Activated CD4-positive, alpha-beta T cell treated with anti-CD3 and anti-CD28 coated beads, Interleukin-2, amount 10 ng/mL, durations not matched to agents 24 days and 14 days (primary cell): ENCODE results near the gene TRAF3. TPM values are rescaled to one million over a fixed set of nuclear protein-coding genes. Genes with fewer than 3 reads are reported as not detected.
"Not testable (repeated sequence)": the region's sequence is repeated elsewhere in the genome, so short reads cannot be mapped to it uniquely, and the experiment has no call there.

Experiments used
- DNase-seq: peaks from one replicate; pipeline ENCODE4 v3.0.0; 2022
- H3K27ac Mint-ChIP-seq: one replicate; pipeline ENCODE4 v1.8.0; 2022; ENCODE audit warnings: mild to moderate bottlenecking, mixed read lengths
- H3K27me3 Mint-ChIP-seq: one replicate; pipeline ENCODE4 v1.8.0; 2022; ENCODE audit warnings: mixed read lengths
- H3K36me3 Mint-ChIP-seq: one replicate; pipeline ENCODE4 v1.8.0; 2022; ENCODE audit warnings: low read depth, mild to moderate bottlenecking, mixed read lengths
- H3K4me1 Mint-ChIP-seq: one replicate; pipeline ENCODE4 v1.8.0; 2021; ENCODE audit warnings: mixed read lengths
- H3K4me3 Mint-ChIP-seq: one replicate; pipeline ENCODE4 v1.8.0; 2022; ENCODE audit warnings: mild to moderate bottlenecking, moderate library complexity, mixed read lengths
- H3K9me3 Mint-ChIP-seq: one replicate; pipeline ENCODE4 v1.8.0; 2021; ENCODE audit warnings: mixed read lengths
- intact Hi-C: fragments of 100-400 bp; cut with micrococcal nuclease; formaldehyde crosslinking; loops from one replicate; pipeline ENCODE4 v1.15.1; 2023
- total RNA-seq: library from RNA; stranded (reverse); gene quantifications from 2 replicates; pipeline ENCODE4 v1.2.3, GENCODE V29; 2022

The TRAF3 gene
- total RNA-seq, 1 donor from 2014 or later, result 68.8 TPM

DNA sequence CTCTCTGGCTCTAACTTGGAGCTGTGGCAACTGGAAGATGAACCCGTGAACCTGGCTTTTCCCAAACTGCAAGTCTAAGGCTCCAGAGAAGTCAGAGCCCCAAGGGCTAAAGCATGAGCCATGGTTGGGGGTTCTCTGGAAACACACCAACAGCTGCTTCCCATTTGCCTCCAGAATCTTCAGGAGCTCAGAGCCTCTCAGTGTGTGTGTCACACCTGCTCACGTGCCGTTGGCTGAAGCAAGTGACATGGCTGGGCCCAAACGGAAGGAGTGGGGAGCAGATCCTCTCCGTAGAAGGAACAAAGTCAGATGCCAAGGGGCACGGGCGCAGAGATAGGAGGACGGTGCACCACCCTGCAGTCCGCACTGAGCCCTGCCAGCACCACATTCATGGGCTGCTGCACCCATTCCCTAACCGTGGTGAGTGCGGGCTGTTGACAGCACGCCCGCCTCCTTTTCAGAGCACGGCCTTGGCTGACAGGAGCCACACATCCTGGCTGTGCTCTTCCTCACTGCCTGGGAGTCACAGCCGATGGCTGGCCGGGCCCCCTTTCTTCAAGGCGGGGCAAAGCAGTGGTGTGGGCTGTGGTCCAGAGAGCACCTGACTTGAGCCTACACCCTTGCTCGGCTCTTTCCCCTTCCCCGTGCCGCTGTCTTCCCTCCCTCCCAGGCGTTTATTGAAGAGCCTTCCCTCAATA lies 16.6 kb upstream of the TRAF3 start:
- Mint-ChIP-seq H3K4me1 (no peaks in the 10 kb centered on the region), H3K27ac (no peak overlapping the region), H3K4me3 (no peak overlapping the region), H3K27me3 (peaks cover 1% of the 10 kb centered on the region), H3K9me3 (no peaks in the 10 kb centered on the region), H3K36me3 (no peaks in the 10 kb centered on the region)
- intact Hi-C loops, result no loop called here
- no peak for DNase-seq

DNA sequence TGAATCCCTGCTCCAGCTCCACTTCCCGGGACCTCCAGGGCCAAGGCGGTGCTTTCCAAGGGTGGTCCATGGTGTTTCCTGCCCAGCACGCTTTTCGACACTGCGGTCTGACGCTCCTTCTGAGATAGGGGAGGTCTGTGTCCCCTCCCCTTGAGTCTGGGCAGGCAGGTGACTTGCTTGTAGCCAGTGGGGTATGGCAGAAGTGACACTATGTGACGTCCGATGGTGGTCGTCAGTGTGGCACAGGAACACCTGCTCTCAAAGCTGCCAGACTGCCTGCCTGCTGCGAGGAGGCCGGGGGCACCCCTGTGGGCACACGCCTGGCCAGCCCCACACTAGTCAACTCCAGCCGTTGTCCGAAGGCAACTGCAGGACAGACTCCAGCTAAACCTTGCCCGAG lies 16.0 kb upstream of the TRAF3 start:
- peaks cover 1% of the 10 kb centered on the region for H3K27me3 Mint-ChIP-seq
- DNase-seq, result no peak
- no peak overlapping the region for H3K4me3 Mint-ChIP-seq
- intact Hi-C loops, result no loop called here
- no peaks in the 10 kb centered on the region for H3K36me3 Mint-ChIP-seq
- no peaks in the 10 kb centered on the region for H3K9me3 Mint-ChIP-seq
- no peaks in the 10 kb centered on the region for H3K4me1 Mint-ChIP-seq
- no peak overlapping the region for H3K27ac Mint-ChIP-seq

DNA sequence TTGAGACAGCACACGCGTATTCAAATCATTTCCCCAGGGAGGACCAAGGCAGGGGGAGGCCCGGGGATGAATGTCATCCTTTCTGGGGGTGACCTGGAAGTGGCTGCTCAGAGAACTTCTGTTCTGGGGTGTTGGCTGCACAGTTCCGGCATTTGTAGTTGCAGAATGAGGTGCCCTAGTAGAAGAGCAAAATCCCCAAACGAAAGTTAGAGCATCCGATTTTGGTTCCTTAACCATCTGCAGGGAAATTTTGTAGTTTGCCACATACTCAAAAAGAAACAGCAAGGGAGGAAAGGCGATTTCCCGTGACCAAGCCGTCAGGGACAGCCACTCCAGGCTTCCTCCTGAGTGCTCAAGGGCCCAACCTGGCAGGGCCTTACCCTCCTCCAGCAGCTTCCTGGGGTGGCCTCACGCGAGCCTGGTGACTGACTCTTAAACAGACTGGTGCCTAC lies 13.0 kb upstream of the TRAF3 start:
- H3K4me3 Mint-ChIP-seq, result no peak overlapping the region

DNA sequence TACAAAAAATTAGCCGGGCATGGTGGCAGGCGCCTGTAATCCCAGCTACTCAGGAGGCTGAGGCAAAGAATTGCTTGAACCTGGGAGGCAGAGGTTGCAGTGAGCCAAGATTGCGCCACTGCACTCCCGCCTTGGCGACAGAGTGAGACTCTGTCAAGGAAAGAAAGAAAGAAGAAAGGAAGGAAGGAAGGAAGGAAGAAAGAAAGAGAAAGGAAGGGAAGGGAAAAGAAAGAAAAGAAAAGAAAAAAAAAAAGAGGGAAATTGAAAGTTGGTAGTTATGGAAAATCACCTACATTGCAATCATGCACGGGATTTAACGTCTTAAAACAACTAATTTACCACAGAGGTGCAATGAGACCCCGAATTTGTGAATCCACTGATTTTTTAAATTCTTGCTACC lies 11.5 kb upstream of the TRAF3 start:
- H3K4me3 Mint-ChIP-seq, H3K9me3 Mint-ChIP-seq, H3K36me3 Mint-ChIP-seq, DNase-seq, H3K27me3 Mint-ChIP-seq, H3K4me1 Mint-ChIP-seq, H3K27ac Mint-ChIP-seq, intact Hi-C loops: not testable (repeated sequence)

More for the DNA sequence above, 13.0 kb upstream of the TRAF3 start:
- intact Hi-C loops, result no loop called here
- H3K4me1 Mint-ChIP-seq, result peaks cover 4% of the 10 kb centered on the region
- no peak for DNase-seq
- no peak overlapping the region for H3K27ac Mint-ChIP-seq
- H3K36me3 Mint-ChIP-seq, result no peaks in the 10 kb centered on the region
- no peaks in the 10 kb centered on the region for H3K9me3 Mint-ChIP-seq
- peaks cover 1% of the 10 kb centered on the region for H3K27me3 Mint-ChIP-seq

DNA sequence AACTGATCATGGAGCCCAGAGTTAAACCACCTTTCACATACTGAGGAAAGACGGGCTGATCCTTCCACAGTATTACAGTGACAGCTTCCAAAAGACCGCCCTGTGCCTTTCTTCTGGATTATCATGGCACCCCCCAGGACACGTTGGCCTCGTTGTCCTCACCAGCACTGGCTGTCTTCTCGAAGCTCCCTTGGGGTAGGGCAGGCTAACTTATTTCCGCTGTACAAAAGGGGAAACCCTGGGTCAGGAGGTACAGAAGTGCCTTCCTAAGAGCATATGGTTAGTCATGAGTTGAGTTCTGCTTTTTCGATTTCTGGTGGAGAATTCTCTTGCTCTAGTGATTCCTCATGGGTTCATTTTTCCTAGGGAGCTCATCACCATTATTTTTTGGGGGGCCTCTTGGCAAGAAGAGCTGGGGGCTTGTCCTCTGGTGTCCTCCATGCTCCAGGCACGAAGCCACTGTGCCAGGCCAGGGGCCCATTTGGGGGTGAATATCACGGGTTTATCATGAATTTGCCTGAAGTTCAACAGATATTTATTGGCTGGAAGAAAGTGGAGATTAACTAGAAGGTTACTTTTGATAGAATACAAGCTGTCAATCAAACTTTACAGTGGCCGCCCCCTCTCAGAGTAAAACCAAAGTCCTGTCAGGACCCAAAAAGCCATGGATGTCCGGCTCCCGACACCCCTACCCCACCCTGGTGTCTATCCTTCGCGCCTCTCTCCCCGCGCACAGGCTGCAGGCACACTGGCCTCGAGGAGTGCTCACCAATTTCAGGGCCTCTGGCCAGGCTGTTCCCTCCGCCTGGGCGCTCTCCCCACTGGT lies 8.8 kb upstream of the TRAF3 start:
- Mint-ChIP-seq H3K27ac (peak overlapping the region; percentile 0), H3K9me3 (no peaks in the 10 kb centered on the region), H3K27me3 (no peaks in the 10 kb centered on the region), H3K4me3 (no peak overlapping the region), H3K4me1 (peaks cover 8% of the 10 kb centered on the region), H3K36me3 (no peaks in the 10 kb centered on the region)
- peak; percentile 69 for DNase-seq
- intact Hi-C loops, result no loop called here

DNA sequence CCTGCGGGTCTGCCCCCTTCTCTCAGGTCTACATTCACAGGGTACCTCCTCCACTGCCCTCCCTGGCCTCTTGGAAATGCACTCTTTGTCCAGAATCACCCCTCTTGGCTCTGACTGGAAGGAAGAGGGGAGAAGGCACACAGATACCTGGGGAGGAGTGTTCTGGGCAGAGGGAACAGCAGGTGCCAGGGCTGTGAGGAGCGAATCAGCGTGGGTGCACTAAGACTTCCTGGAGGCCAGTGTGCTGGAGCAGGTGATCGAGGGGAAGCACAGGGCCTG lies 8.3 kb upstream of the TRAF3 start:
- intact Hi-C loops, result no loop called here
- Mint-ChIP-seq H3K4me1 (peaks cover 8% of the 10 kb centered on the region), H3K27ac (no peak overlapping the region), H3K36me3 (no peaks in the 10 kb centered on the region), H3K27me3 (no peaks in the 10 kb centered on the region), H3K9me3 (no peaks in the 10 kb centered on the region), H3K4me3 (no peak overlapping the region)
- DNase-seq, result no peak

DNA sequence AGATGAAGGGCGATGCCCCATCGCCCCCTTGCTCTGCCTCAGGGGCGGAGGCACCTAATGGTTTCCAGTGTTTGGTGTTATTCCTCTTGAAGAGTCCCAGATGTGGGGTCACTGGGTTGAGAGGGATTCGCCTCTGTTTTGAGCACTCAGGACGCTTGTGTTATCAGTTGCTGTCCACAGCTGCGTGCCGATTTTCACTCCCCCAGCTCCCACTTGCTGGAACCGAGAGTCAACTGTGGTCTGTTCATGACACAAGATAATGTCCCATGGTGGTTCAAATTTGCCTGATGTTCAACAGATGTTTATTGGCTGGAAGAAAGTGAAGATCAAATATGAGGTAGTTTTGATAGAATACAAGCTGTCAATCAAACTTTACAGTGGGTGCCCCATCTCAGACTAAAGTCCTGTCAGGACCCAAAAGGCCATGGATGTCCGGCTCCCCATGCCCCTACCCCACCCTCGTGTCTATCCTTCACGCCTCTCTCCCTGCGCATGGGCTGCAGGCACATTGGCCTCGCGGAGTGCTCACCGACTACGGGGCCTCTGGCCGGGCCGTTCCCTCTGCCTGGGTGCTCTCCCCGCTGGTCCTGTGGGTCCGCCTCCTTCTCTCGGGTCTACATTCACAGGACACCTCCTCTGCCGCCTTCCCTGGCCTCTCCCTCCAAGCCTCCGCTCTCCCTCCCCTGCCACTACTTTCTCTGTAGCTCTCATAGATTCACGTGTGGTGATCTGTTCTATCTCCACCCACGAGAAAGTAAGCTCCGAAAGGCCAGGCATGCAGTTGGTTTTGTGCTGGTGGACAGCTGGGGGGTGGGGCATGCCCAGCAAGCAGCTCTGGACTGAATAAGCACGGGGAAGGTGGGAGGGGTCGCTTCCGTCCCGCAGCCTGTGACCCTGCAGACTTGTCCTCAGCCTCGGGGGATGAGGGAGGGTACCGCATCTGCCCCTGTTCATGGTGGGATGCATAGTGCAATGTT lies 6.8 kb upstream of the TRAF3 start:
- Mint-ChIP-seq H3K27ac (no peak overlapping the region), H3K27me3 (no peaks in the 10 kb centered on the region), H3K9me3 (no peaks in the 10 kb centered on the region), H3K36me3 (no peaks in the 10 kb centered on the region), H3K4me1 (peaks cover 14% of the 10 kb centered on the region), H3K4me3 (no peak overlapping the region)
- no peak for DNase-seq
- intact Hi-C loops, result no loop called here

DNA sequence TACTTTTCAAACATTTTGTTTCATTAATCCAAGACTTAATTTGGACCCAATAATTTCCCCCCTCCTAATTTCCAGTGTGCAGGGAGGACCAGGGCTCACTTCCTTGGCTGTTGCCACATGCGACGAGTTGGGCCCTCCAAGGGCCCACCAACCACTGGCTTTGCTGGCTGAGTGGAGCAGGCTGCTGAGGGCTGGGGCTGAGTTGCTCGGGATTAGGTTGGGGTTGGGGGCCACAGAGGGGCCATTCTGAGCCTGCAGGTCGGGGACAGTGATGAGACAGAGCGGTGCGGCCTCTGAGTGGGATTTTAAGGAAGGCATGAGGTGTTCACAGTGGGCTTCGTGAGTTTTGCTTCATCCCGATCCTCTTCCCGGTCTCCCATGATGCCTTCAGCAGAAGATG lies 6.1 kb upstream of the TRAF3 start:
- H3K9me3 Mint-ChIP-seq, result no peaks in the 10 kb centered on the region
- no peaks in the 10 kb centered on the region for H3K27me3 Mint-ChIP-seq
- intact Hi-C loops, result no loop called here
- H3K4me3 Mint-ChIP-seq, result no peak overlapping the region
- no peak for DNase-seq
- H3K27ac Mint-ChIP-seq, result no peak overlapping the region
- H3K4me1 Mint-ChIP-seq, result peaks cover 21% of the 10 kb centered on the region
- H3K36me3 Mint-ChIP-seq, result no peaks in the 10 kb centered on the region

DNA sequence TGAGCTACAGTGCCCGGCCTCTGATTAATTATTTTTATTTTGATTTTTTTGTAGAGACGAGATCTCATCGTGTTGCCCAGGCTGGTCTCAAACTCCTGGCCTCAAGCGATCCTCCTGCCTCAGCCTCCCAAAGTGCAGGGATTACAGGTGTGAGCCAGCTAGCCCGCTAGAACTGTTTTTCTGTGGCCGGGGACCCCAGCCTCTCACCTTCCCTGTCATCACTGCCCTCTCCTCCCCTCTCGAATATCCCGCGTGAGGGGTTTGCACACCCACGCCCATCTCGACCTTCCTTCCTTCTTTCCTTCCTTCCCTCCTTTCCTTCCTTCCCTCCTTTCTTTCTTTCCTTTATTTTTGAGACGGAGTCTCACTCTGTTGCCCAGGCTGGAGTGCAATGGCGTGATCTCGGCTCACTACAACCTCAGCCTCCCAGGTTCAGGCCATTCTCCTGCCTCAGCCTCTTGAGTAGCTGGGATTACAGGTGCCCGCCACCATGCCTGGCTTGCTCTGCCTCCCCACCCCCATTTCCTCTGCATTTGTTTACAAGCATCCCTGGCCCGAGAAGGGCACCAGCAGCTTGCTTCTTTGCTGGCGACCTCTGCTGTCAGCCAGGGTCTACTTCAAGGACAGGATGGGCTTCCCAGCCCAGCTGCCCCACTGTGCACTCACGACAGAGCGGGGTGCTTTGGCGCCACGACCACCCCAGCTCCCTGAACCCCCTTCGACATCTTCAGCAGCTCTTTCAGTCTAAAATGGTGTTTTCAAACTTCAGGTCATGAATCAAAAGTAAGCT lies 4.3 kb upstream of the TRAF3 start:
- Mint-ChIP-seq H3K4me1 (peaks cover 27% of the 10 kb centered on the region), H3K9me3 (no peaks in the 10 kb centered on the region), H3K4me3 (no peak overlapping the region), H3K27me3 (no peaks in the 10 kb centered on the region), H3K36me3 (no peaks in the 10 kb centered on the region), H3K27ac (peak overlapping the region; percentile 59)
- no peak for DNase-seq
- intact Hi-C loops, result loop anchor here (2.0 kb wide), 1 partner anchor 78 kb away; no protein-coding TSS in a partner anchor

DNA sequence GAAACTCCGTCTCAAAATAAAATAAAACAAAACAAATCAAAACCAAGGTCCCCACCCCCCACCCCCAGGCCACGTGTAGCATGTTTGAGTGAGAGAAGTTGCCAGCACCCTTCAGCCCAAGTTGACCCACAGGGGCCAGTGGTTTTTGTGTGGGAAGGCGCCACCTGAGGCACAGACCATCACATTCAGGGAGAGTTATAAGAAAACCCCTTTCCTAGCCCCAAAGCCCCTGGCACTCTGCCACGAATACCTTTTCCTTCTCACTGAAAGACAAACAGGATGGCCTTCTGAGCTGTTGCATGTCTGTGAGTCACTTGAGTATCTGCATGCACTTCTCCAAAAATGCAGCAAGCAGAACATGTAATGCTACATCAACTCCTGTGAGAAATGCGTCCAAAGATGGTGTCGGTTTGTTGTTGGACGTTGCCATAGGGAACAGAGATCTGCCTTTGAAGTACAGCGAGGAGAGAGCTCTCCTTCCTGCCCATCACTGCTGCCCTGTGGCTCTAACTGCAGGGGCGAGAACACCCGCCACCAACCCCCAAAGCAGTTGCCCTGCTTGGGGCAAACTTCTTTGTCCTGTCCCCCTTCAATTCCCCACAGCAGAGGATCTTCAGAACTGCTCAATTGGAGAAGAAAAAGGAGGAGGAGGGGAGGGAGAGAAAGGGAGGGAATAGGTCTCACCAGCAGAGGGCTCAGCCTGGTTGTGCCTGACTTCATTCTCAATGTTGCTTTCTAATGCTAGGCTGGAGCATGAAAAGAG lies 2.7 kb upstream of the TRAF3 start:
- Mint-ChIP-seq H3K4me1 (peaks cover 29% of the 10 kb centered on the region), H3K27me3 (no peaks in the 10 kb centered on the region), H3K27ac (peak overlapping the region; percentile 83), H3K4me3 (peak overlapping the region; percentile 11), H3K9me3 (no peaks in the 10 kb centered on the region), H3K36me3 (peaks cover 13% of the 10 kb centered on the region)
- DNase-seq, result peak; percentile 90
- intact Hi-C loops, result loop anchor here (5.0 kb wide), 2 partner anchors 123 to 143 kb away; no protein-coding TSS in a partner anchor

DNA sequence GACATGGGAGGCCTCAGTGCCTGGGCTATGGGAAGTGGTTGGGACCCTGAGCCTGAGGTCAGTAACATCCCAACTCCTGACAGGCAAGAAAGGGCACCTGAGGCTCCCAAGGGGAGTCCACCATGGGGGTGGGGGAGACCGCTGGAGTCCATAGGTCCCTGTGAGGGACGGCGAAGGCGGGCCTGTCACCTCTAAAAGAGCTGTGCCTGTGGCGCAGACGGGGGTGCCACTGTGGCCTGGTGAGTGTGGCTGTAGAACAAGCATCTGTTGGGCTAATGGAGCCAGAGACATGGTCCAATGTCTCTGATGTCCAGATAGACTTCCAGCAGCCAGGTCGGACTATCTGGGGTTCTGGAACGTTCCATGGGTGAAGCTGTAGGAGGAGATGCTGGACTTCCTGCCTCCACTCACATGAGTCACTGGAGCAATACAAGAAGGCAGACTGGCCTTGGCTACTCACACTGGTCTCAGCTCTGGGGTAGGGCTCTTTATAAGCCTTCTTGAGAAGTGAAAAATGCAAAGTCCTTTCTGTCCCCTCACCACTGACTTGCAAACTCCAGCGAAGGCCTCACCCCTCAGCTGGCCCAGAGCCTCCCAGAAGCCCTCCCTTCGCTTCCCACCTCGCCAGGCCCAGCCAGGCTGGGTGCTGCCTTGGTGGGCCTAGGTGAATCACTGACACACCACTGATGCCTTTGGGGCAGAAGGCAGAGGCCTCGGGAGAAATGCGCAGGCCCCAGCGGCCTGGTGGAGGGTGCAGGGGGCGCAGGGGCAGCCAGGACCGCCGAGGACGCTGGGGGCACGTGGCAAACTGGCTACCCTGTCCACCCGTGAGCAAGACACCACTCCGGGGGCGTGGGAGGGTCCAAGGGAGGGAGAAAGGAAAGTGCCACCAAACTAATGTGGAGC lies 1.1 kb upstream of the TRAF3 start:
- Mint-ChIP-seq H3K36me3 (peaks cover 26% of the 10 kb centered on the region), H3K4me3 (peak overlapping the region; percentile 79), H3K9me3 (no peaks in the 10 kb centered on the region), H3K27ac (peak overlapping the region; percentile 95), H3K4me1 (peaks cover 43% of the 10 kb centered on the region), H3K27me3 (no peaks in the 10 kb centered on the region)
- intact Hi-C loops, result loop anchor here (5.0 kb wide), 2 partner anchors 121 to 141 kb away; no protein-coding TSS in a partner anchor
- DNase-seq, result peak; percentile 69
